GM23338 (cell line): ENCODE results near the gene PJA1.

Experiments used
- CREB1 ChIP-seq: fragments of 250-450 bp; sonication (Bioruptor Pico); IDR thresholded peaks from 2 replicates; pipeline ENCODE4 v1.5.0; 2020; ENCODE audit warnings: low read depth, mild to moderate bottlenecking, moderate library complexity
- EZH2 ChIP-seq: fragments of 200-600 bp; sonication (generic); IDR thresholded peaks from one replicate; pipeline ENCODE4 v1.8.0; 2017; ENCODE audit warnings: antibody characterized with exemption, mild to moderate bottlenecking, low read depth; ENCODE audit not compliant: unreplicated experiment
- POLR2AphosphoS5 ChIP-seq: IDR thresholded peaks from 2 replicates; pipeline ENCODE4 v1.6.1; 2016; ENCODE audit warnings: antibody characterized with exemption, low read depth
- TF ChIP-seq, protein P1 (sequence below): IDR thresholded peaks from one replicate; pipeline ENCODE4 v1.6.1; 2018; ENCODE audit warnings: antibody characterized with exemption; ENCODE audit not compliant: unreplicated experiment
- TF ChIP-seq, protein P2 (sequence below), 2 experiments: fragments of 200-600 bp in 1 of 2; sonication (generic) in 1 of 2; conservative IDR thresholded peaks; 2 replicates each; pipeline versions ENCODE4 v1.5.1 to v1.6.1; 2016 to 2017; ENCODE audit warnings: antibody characterized with exemption in 2 of 2, low read depth in 2 of 2, mild to moderate bottlenecking in 2 of 2, moderate library complexity in 1 of 2

DNA sequence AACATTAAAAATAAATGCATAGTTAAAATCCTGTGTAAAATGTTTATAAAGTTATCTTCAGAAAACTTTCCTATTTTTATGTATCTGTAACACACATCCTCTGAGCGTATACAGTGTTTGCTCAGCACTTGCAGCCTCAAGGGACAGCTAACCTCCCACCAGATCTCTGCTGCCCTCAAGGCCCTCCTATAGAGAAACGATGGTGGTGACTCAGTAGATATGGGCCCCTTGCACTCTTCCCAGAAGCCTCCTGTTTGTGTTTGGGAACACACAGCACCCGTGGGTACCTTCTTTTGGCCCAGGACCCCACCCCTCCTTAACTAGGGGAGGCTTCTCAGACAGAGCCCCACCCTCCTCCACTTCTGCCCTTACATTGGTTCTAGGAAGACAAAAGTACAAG, 26.7 kb downstream of the PJA1 start:
- TF ChIP-seq, protein P1, sequence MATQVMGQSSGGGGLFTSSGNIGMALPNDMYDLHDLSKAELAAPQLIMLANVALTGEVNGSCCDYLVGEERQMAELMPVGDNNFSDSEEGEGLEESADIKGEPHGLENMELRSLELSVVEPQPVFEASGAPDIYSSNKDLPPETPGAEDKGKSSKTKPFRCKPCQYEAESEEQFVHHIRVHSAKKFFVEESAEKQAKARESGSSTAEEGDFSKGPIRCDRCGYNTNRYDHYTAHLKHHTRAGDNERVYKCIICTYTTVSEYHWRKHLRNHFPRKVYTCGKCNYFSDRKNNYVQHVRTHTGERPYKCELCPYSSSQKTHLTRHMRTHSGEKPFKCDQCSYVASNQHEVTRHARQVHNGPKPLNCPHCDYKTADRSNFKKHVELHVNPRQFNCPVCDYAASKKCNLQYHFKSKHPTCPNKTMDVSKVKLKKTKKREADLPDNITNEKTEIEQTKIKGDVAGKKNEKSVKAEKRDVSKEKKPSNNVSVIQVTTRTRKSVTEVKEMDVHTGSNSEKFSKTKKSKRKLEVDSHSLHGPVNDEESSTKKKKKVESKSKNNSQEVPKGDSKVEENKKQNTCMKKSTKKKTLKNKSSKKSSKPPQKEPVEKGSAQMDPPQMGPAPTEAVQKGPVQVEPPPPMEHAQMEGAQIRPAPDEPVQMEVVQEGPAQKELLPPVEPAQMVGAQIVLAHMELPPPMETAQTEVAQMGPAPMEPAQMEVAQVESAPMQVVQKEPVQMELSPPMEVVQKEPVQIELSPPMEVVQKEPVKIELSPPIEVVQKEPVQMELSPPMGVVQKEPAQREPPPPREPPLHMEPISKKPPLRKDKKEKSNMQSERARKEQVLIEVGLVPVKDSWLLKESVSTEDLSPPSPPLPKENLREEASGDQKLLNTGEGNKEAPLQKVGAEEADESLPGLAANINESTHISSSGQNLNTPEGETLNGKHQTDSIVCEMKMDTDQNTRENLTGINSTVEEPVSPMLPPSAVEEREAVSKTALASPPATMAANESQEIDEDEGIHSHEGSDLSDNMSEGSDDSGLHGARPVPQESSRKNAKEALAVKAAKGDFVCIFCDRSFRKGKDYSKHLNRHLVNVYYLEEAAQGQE: no peak
- TF ChIP-seq POLR2AphosphoS5: no peak
- TF ChIP-seq, protein P2, sequence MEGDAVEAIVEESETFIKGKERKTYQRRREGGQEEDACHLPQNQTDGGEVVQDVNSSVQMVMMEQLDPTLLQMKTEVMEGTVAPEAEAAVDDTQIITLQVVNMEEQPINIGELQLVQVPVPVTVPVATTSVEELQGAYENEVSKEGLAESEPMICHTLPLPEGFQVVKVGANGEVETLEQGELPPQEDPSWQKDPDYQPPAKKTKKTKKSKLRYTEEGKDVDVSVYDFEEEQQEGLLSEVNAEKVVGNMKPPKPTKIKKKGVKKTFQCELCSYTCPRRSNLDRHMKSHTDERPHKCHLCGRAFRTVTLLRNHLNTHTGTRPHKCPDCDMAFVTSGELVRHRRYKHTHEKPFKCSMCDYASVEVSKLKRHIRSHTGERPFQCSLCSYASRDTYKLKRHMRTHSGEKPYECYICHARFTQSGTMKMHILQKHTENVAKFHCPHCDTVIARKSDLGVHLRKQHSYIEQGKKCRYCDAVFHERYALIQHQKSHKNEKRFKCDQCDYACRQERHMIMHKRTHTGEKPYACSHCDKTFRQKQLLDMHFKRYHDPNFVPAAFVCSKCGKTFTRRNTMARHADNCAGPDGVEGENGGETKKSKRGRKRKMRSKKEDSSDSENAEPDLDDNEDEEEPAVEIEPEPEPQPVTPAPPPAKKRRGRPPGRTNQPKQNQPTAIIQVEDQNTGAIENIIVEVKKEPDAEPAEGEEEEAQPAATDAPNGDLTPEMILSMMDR (conservative IDR thresholded peaks at IDR 0.05; ENCODE audit: low read depth in 2 of 2): no peak
- no peak for TF ChIP-seq EZH2
- TF ChIP-seq CREB1 (CRISPR knock-in tag): no peak
